Mesenchymal stem cell (in vitro differentiated cells and primary cell): ENCODE data around the gene PTPN22.

Source experiments
- DNase-seq: peaks from one replicate; pipeline ENCODE4 v3.0.0-alpha.2; 2013
- H2AFZ ChIP-seq: one replicate; pipeline ENCODE4 v1.6.1; 2013; ENCODE audit warnings: low read depth, mild to moderate bottlenecking, control low read depth, inconsistent platforms, low read length, moderate library complexity
- H2AK5ac ChIP-seq: 2 replicates; pipeline ENCODE4 v1.6.1; 2013; ENCODE audit warnings: low read length, moderate library complexity, mild to moderate bottlenecking, inconsistent platforms; ENCODE audit not compliant: severe bottlenecking
- H2BK120ac ChIP-seq: one replicate; pipeline ENCODE4 v1.6.1; 2013; ENCODE audit warnings: low read depth, mild to moderate bottlenecking, inconsistent platforms, low read length, moderate library complexity
- H2BK12ac ChIP-seq, 2 experiments: one replicate each; pipeline ENCODE4 v1.6.1; 2013; ENCODE audit warnings: inconsistent platforms in 2 of 2, low read length in 2 of 2, mild to moderate bottlenecking in 2 of 2, moderate library complexity in 2 of 2, control low read depth in 1 of 2
- H2BK15ac ChIP-seq: one replicate; pipeline ENCODE4 v1.6.1; 2013; ENCODE audit warnings: mild to moderate bottlenecking, low read depth, inconsistent platforms; ENCODE audit not compliant: poor library complexity, severe bottlenecking
- H2BK5ac ChIP-seq: 2 replicates; pipeline ENCODE4 v1.6.1; 2013; ENCODE audit warnings: low read depth, mild to moderate bottlenecking, low read length, control low read depth, inconsistent platforms; ENCODE audit not compliant: poor library complexity, severe bottlenecking
- H3K14ac ChIP-seq, 2 experiments: one replicate each; pipeline ENCODE4 v1.6.1; 2013; ENCODE audit warnings: inconsistent platforms in 2 of 2, low read length in 2 of 2, control low read depth in 1 of 2, mild to moderate bottlenecking in 1 of 2, moderate library complexity in 1 of 2
- H3K18ac ChIP-seq, 2 experiments: one replicate each; pipeline ENCODE4 v1.6.1; 2013; ENCODE audit warnings: inconsistent platforms in 2 of 2, low read length in 2 of 2, control low read depth in 1 of 2, low read depth in 1 of 2, mild to moderate bottlenecking in 1 of 2
- H3K23ac ChIP-seq, 2 experiments: one replicate each; pipeline ENCODE4 v1.6.1; 2013; ENCODE audit warnings: inconsistent platforms in 2 of 2, low read length in 2 of 2, mild to moderate bottlenecking in 2 of 2, moderate library complexity in 2 of 2, control low read depth in 1 of 2
- H3K27ac ChIP-seq: 2 replicates; pipeline ENCODE4 v1.5.1; 2013; ENCODE audit warnings: mild to moderate bottlenecking, moderate library complexity, low read length, control low read depth, inconsistent platforms; ENCODE audit not compliant: poor library complexity, severe bottlenecking
- H3K27me3 ChIP-seq, 2 experiments: 2 replicates each; pipeline versions ENCODE4 v1.6.1 to v1.7.0; 2013; ENCODE audit warnings: low read length in 2 of 2, mild to moderate bottlenecking in 2 of 2, moderate library complexity in 2 of 2, control low read depth in 1 of 2, inconsistent platforms in 1 of 2; ENCODE audit not compliant: control insufficient read depth in 1 of 2, insufficient read depth in 1 of 2
- H3K36me3 ChIP-seq, 2 experiments: 2 replicates each; pipeline versions ENCODE4 v1.6.1 to v1.7.0; 2013; ENCODE audit warnings: low read length in 2 of 2, control low read depth in 1 of 2, inconsistent platforms in 1 of 2, low read depth in 1 of 2, mild to moderate bottlenecking in 1 of 2; ENCODE audit not compliant: insufficient read depth in 2 of 2, control insufficient read depth in 1 of 2
- H3K4ac ChIP-seq, 2 experiments: one replicate each; pipeline ENCODE4 v1.6.1; 2013; ENCODE audit warnings: inconsistent platforms in 2 of 2, low read length in 2 of 2, mild to moderate bottlenecking in 2 of 2, moderate library complexity in 2 of 2, control low read depth in 1 of 2, low read depth in 1 of 2
- H3K4me1 ChIP-seq: 2 replicates; pipeline ENCODE4 v1.6.1; 2013; ENCODE audit warnings: low read depth, low read length, control low read depth; ENCODE audit not compliant: control insufficient read depth, insufficient read depth
- H3K4me2 ChIP-seq: 2 replicates; pipeline ENCODE4 v1.6.1; 2013; ENCODE audit warnings: low read length, mild to moderate bottlenecking, inconsistent platforms; ENCODE audit not compliant: poor library complexity, severe bottlenecking
- H3K4me3 ChIP-seq, 2 experiments: 2 replicates each; pipeline versions ENCODE4 v1.5.1 to v1.7.0; 2013; ENCODE audit warnings: low read length in 2 of 2, mild to moderate bottlenecking in 2 of 2, control low read depth in 1 of 2, low read depth in 1 of 2; ENCODE audit not compliant: insufficient read depth in 1 of 2
- H3K79me1 ChIP-seq: replicated peaks from 2 replicates; pipeline ENCODE4 v1.6.1; 2013; ENCODE audit warnings: mild to moderate bottlenecking, control low read depth, low read length, inconsistent platforms; ENCODE audit not compliant: poor library complexity, severe bottlenecking
- H3K9ac ChIP-seq: 2 replicates; pipeline ENCODE4 v1.7.0; 2013; ENCODE audit warnings: mild to moderate bottlenecking, low read length, moderate library complexity
- H3K9me3 ChIP-seq: 2 replicates; pipeline ENCODE4 v1.7.0; 2013; ENCODE audit warnings: mild to moderate bottlenecking, low read length; ENCODE audit not compliant: control insufficient read depth
- H4K8ac ChIP-seq: one replicate; pipeline ENCODE4 v1.6.1; 2013; ENCODE audit warnings: inconsistent platforms, mild to moderate bottlenecking, low read length, moderate library complexity
- H4K91ac ChIP-seq: one replicate; pipeline ENCODE4 v1.6.1; 2013; ENCODE audit warnings: mild to moderate bottlenecking, low read length, inconsistent platforms
- WGBS: methylation state at CpG from one replicate; pipeline ENCODE4 v1.1.7; 2013; ENCODE audit warnings: mixed read lengths; 5-methylcytosine and 5-hydroxymethylcytosine counted together

PTPN22 gene

DNA sequence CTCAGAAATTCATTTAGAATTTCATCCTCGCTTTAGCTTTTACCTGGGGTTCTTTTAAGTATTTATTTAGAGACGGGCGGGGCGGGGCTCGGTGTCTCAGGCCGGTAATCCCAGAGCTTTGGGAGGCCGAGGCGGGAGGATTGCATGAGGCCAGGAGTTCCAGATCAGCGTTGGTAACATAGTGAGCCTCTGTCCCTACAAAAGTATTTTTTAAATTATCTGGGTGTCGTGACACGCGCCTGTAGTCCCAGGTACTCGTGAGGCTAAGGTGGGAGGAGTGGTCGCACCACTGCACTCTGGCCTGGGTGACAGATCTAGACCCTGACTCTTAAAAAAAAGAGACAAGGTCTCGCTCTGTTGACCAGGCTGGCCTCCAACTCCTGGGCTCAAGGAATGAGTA, 58.3 kb downstream of the PTPN22 start:
- no peak overlapping the region for H2BK120ac ChIP-seq
- H3K27me3 ChIP-seq, result no peaks in the 10 kb centered on the region
- H4K91ac ChIP-seq, result no peak overlapping the region
- no peak overlapping the region for H3K4me2 ChIP-seq
- H3K23ac ChIP-seq, result no peak overlapping the region
- H3K14ac ChIP-seq, result no peak overlapping the region
- H3K9ac ChIP-seq, result peak overlapping the region; percentile 98
- peak overlapping the region in 1 of 2 experiments; percentile 54 for H2BK12ac ChIP-seq
- 98% methylated on average over 14 of the region's 15 CpGs for whole genome bisulfite sequencing
- H3K27ac ChIP-seq, result no peak overlapping the region
- H3K4me3 ChIP-seq, result peak overlapping the region in 1 of 2 experiments; percentile 80
- DNase-seq, result no peak
- no peaks in the 10 kb centered on the region for H3K36me3 ChIP-seq
- H2AFZ ChIP-seq, result no peak overlapping the region
- H3K9me3 ChIP-seq, result no peaks in the 10 kb centered on the region
- no peaks in the 10 kb centered on the region for H3K79me1 ChIP-seq
- H4K8ac ChIP-seq, result peak overlapping the region; percentile 49
- peaks cover 2% of the 10 kb centered on the region for H3K4me1 ChIP-seq
- H2BK5ac ChIP-seq, result no peak overlapping the region
- H2BK15ac ChIP-seq, result no peak overlapping the region
- H3K4ac ChIP-seq, result no peak overlapping the region
- H2AK5ac ChIP-seq, result no peak overlapping the region
- no peak overlapping the region for H3K18ac ChIP-seq

DNA sequence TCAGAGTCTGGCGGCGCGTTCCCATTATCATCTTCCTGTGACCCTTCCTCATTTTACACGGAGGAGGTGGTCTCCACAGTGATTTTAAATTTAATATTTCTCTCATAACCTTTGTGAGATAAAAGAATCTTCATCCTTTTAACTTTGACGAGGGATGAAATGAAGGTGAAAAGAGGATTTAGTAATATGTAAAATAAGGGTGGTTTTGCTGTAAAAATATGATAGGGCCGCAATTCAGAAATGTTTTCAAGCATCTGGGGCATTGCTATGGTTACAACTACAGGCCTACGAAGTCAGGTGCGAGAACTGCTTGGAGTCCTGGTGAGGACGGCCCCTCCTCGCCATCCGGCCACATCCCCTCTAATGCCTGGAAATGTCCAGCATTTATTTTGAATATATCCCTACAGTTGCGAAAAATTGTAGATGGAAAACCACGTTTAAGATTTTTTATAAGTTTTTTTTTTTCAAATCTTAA, 58.8 kb downstream of the PTPN22 start:
- Histone ChIP-seq H4K91ac (no peak overlapping the region), H3K27ac (peak overlapping the region; percentile 51), H2BK120ac (no peak overlapping the region), H4K8ac (peak overlapping the region; percentile 10), H3K9me3 (no peaks in the 10 kb centered on the region), H3K4me2 (peak overlapping the region; percentile 32), H3K27me3 (no peaks in the 10 kb centered on the region), H3K4ac (peak overlapping the region in 1 of 2 experiments; percentile 89), H2AFZ (no peak overlapping the region), H2BK15ac (no peak overlapping the region), H3K79me1 (no peaks in the 10 kb centered on the region), H3K18ac (no peak overlapping the region), H2BK12ac (peak overlapping the region in 1 of 2 experiments; percentile 15), H2BK5ac (no peak overlapping the region), H3K36me3 (no peaks in the 10 kb centered on the region), H3K14ac (no peak overlapping the region), H3K23ac (no peak overlapping the region), H3K9ac (peak overlapping the region; percentile 98), H2AK5ac (no peak overlapping the region), H3K4me3 (peak overlapping the region; percentile 34 to 80), H3K4me1 (peaks cover 2% of the 10 kb centered on the region)
- no peak for DNase-seq
- 69% methylated on average over 7 of the region's 13 CpGs for WGBS

DNA sequence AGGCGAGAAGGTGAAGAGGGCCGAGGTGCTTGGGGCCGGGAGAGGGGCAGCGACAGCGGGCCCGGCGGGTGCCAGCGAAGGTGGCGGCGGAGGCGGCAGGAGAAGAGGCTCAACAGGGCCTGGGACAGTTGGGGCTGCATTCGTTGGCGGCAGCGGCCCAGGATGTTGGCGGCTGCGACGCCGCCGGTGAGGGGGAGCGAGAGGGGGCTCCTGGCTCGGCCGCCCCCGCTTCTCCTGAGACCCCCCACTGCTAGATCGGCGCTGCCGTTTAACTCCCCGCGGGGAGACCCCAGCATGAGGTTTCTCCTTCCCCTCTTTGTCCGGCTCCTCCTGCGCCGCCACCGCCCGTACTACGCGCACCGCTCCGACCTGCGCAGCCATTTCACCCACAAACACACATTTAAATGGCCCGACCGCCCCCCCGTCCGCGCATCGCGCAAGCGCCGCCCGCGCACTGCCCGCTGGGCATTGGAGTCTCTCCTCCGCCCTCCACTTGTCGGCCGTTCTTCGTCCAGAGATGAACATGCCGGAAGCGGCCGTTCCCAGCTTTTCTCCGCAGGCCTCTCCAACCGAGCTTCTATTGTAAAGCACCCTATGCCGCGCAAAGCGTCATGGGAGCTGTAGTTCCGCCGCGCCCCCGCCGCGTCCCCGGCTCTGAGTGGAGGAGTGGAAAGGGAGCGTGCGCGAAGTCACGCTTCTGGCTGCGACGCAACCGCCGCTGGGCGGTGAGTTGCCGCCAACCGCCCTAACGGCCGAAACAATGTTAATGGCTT, 59.4 kb downstream of the PTPN22 start, which contains the start of gene RSBN1:
Gene RSBN1, minus strand, starts transcription at position 589 of the 773 bp plus-strand sequence. Its CDS starts 64 bp downstream, at position 525.
- Histone ChIP-seq H3K27ac (peak within 1 kb of the TSS; percentile 57), H3K36me3 (no peaks in the 10 kb centered on the region), H3K79me1 (no peaks in the 10 kb centered on the region), H4K8ac (peak within 1 kb of the TSS; percentile 87), H3K27me3 (no peaks in the 10 kb centered on the region), H3K9me3 (no peaks in the 10 kb centered on the region), H2BK15ac (peak within 1 kb of the TSS; percentile 73), H2BK5ac (peak within 1 kb of the TSS; percentile 69), H3K14ac (peak within 1 kb of the TSS in 1 of 2 experiments; percentile 95), H2AK5ac (no peak within 1 kb of the TSS), H2BK12ac (peak within 1 kb of the TSS in 1 of 2 experiments; percentile 34), H2BK120ac (peak within 1 kb of the TSS; percentile 89), H2AFZ (peak within 1 kb of the TSS; percentile 76), H3K4ac (peak within 1 kb of the TSS; percentile 35 to 98), H3K4me3 (peak within 1 kb of the TSS; percentile 88 to 96), H3K9ac (peak within 1 kb of the TSS; percentile 98), H3K4me1 (peaks cover 2% of the 10 kb centered on the region), H4K91ac (peak within 1 kb of the TSS; percentile 72), H3K4me2 (peak within 1 kb of the TSS; percentile 82), H3K18ac (peak within 1 kb of the TSS; percentile 91 to 93), H3K23ac (peak within 1 kb of the TSS in 1 of 2 experiments; percentile 98)
- peak; percentile 100 for DNase-seq
- 1% methylated on average over 75 of the region's 82 CpGs for WGBS
